Putamen (tissue), 1 donor: ENCODE measurements around the gene PTRH2.

Experiments used
- DNase-seq: peaks from one replicate; pipeline ENCODE4 v3.0.0-alpha.2; 2016; ENCODE audit warnings: low spot score

The PTRH2 gene

DNA sequence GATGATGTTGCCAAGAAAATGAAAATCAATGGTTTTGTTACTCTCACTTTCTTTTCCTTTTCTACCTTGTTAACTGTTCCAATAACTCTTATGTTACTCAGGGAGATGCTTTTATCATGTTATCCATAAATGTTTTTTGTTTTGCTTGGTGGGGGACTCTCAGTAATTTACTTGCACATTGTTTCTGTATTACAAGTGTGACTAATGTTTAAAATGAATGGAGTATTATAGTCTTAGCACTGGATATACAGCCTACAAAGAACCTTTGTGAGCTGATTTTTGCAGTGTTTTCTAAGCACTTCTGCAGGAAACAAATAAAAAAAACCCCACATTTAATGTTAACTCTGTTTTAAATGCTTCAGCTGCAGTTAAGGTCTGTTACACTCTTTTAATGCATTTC, 12.3 kb upstream of the PTRH2 start:
- DNase-seq = peak; percentile 55

DNA sequence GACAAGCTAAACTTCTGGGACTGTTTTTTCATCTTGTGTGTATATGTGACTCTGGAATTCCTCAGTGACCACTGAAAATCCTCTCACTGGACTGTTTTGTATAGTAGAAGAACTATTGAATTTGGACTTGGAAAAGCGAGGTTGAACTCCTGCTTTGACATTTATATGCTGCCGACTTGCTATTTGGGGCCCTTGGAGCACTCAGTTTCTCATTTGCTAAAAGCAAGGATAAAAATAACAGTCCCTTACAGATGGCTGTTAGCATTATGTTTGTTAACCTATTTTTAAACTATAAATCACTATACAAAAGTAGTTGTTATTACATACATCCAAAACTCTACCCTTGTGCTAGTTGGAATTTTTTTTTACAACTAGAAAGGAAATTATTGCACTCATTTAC, 9.2 kb upstream of the PTRH2 start:
- no peak for DNase-seq

DNA sequence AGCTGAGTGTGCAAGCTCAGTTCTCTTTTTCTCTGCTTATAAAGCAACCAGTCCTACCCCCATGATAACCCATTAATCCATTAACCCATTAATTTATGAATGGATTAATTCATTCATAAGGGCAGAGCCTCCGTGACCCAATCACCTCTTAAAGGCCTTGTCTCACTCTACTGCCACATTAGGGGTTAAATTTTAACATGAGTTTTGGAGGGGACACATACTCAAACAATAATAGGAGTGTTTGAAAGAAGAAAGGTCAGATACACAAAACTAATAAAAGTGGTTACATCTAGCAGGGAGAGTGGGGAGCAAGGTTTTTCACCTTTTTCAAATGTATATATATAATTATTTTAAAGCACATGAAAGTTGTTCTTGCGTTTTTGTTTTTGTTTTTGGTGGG, 7.0 kb upstream of the PTRH2 start:
- no peak for DNase-seq

DNA sequence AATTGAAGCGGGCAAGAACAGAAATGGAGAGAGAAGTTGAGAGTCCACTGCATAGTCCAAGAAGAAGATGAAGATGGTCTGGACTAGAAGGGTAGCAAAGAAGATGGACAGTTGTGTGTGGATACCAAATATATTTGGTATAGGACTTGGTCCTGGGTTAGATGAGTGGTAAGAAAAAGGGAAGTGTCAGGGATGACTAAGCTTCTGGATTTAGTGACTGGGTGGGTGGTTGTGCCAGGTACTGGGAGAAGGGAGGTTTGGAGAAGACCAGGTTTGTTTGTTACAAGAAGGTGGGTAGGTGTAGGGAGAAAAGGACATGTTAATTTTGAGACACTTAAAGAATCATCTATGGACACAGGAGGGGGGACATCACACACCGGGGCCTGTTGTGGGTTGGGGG, 5.6 kb upstream of the PTRH2 start:
- DNase-seq = no peak

DNA sequence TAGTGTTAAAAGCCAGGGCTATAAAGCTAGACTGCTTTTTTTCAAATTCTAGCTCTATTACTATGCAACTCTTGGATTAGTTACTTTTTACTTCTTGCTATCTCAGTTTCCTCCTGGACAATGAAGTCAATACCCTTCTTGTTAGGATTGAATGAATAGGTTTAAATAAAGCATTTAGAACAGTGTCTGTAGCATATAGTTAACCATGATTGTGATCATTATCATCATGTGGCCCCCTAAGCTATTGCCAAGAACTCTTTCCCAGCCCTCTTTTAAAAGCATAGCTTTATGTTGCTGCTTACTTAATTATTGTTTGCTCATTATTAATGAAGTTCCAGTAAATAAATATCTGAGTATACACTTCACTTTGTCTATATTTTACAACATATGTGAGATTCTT, 4.7 kb upstream of the PTRH2 start:
- DNase-seq = no peak

DNA sequence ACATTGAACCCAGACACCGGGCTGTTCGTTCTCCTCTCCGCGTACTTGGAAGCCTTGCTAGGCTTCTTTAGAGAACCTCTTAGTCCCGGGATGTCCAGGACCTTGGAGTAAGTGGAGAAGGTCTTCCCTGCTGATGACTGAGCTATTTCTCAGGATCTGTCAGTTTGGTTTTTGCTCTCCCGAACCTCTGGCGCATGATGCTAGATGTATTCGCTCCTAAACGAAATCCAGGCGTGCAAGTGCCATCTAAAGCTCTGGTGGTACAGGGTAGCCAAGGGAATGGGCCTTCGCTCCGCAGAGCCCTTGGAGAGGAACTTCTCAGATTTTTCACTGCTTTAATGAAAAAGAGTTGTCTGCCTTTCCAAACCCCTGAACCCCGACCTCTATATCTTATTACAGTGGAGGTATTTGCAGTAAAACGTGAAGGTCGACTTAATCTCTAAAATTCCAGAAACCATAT, 771 bp upstream of the PTRH2 start:
- DNase-seq = no peak

DNA sequence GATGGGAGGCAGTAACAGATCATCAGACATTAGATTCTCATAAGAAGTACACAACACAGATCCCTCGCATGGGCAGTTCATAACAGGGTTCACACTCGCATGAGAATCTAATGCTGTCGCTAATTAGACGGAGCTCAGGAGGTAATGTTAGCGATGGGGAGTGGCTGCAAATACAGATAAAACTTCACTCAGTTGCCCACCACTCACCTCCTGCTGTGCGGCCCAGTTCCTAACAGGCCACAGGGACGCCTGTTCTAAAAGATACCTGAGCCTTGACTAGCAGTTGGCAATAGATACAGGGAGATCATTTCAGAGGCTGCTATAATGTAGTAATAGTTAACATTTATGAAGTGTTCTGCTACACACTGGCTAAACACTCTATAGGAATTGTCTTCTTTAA, 4.9 kb downstream of the PTRH2 start:
- no peak for DNase-seq

DNA sequence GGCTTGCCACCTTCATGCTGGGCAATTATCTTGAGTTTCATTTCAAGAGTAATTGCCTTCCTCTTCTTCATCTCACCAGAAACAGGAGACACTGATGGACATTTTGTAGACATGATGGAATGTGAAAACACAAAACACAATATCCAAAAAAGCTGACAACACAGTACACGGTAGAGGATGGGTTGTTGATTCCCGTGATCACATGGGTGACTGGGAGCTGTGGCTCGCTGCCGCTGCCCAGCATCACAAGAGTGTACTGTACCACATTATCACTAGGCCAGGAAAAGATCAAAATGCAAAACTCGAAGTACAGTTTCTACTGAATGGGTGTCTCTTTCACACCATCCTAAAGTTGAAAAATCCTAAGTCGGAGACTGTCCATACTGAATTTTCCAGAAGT, 7.4 kb downstream of the PTRH2 start:
- DNase-seq = no peak

DNA sequence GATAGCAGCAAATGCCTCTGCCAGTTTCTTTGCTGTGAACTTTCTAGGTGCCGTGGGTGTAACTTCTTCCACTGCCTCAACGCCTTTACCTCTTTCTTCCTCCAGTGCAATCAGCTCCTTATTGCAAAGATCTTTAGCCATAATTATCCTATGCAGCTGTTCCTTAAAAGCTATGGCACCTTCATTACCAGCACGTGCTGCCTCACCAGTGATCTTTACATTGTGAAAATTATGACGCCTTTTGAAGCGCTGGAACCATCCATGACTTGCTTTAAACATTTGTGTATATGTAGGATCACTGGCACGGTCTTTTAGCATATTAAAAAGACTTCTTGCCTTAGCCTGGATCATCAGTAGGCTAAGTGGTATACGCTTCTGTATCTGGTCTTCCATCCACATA, 8.0 kb downstream of the PTRH2 start:
- no peak for DNase-seq

DNA sequence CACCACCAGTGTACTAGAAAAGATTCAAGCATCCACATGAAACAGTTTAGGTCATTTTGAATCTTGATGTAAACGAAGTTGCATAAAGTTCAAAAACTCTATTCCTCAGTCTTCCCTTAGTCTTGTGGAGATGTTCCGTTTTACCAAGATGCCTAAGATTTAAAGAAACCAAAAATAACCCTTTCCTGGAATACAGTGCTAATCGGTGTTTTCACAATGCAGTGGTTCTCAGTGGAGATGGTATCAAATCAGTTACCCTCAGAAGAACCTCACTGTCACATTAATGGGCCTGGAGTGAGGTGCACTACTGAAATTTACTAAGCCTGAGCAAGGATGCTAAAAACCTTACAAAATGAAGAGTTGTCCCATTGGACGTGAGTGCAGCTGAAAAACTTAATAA, 9.1 kb downstream of the PTRH2 start:
- no peak for DNase-seq

DNA sequence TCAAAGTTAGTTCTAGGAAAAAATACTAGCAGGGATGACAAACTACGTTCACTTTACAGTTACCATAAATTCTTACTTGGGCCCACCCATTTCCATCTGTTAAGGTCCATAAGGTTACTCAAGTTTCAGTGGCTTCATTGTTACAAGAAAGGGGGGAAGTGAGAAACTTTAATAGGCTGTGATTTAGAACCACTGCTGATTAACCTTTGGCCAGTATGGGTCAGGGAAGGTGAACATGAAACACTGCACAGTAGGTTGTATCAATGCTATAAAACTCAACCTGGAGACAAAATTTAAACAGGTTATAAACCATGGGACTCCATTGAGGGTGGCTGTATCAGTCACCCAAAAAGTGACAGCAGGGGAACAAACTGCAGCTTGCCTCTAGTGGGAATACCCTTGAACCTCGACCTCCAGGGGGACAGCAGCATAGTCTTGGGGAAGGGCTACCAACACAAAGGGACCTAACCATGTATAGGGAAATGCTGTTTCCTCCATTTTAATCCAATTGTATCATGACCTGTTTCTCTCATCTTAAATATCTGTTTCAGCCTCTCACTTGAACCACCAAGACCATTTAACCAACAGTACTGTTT, 10.4 kb downstream of the PTRH2 start:
- DNase-seq = no peak

DNA sequence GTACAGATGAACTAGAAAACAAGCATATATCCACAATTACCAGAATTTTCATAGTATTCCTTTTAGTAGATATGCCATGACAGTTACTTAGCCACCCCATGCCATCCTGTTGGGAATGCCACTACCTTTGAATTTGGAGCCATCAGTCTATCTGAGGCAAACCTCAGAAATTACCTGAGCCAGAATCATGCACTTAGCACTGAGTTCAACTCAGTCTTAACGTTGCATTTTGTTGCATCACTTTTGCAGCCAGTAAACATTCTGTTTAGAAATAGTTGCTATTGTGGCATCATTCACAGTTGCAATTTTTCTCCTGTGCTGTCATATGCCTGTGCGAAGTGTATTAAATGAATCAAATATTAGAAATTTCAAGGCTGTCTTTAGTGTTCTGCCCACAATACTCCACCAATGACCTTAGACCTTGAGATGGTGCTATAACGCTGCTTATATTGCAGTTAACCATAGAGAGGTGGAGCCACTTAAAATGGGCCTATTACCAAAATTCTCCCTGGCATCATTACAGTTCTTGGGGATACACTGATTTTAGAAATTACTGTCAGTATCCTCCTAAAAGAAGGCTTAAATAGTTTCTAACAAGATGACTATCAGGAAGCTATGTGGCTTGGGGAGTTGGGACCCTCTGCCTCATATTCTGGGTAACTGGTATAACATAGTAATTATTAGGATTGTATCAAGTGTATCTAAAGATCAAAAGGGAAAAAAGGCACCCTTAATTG, 11.1 kb downstream of the PTRH2 start:
- DNase-seq = no peak

DNA sequence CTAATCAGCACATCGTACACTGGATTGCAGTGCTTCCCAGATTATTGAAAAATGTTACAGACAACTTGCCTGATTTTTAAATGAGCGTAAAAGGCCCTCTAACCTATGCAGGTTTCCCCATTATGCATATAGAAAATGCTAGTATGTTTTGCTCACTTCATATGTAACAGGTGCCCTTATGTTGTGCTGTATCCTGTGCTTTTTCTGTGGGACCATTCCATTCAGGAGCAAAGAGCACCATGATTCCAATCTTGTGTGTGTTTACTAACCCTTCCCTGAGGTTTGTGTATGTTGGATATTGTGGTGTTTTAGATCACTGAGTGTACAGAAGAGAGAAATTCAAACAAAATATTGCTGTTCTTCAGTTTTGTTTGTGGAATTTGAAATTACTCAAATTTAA, 12.9 kb downstream of the PTRH2 start:
- no peak for DNase-seq

DNA sequence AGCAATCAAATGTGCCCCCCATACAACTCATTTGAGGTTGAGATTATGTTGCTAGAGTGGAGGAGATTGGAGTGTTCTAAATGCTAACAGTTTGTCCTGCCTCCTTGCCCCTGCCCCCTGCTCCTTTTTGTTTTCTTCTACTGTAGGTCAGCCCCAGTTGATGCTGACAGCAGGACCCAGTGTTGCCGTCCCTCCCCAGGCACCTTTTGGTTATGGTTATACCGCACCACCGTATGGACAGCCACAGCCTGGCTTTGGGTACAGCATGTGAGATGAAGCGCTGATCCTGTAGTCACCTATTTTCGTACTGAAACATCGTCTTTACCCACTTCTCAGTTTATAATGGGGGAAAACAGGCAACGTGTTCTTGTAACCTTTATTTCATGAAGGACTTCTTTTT, 13.6 kb downstream of the PTRH2 start:
- DNase-seq = no peak

DNA sequence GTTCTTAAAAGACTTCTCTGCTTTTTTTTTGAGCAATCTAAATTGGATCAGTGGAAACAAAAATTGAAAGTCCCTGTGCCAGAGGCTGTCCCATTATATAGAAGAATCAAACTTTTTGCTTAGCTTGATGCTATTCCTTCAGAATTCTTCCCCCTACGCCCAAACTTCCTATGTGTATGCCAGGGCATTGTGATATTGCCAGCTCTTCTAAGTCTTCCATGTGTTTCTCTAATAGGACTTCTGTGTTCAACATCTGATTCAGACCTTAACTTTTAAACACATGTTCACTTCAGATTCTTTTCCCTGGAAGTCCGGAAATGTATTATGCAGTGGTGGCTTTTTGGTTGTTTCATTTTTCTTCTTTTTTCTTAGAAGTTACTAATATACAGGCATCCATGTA, 18.7 kb downstream of the PTRH2 start:
- no peak for DNase-seq

DNA sequence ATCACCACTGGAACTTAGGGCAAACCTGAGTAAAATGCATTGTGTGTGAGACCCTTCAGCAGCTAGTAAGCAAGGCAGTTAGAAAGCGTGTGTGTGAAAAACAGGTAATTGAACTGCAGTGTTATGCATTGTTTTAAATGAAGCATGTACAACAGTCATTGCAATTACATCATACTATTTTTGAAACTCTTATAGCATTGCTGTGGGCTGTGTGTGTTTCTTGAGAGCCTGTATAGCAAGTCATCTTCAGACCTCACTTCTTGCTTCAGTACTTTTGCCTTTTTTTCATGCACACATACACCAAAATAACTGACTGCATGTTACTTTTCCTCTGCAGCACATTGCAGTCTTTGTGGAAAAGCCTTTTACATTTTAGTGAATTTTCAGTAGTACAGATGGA, 19.2 kb downstream of the PTRH2 start:
- no peak for DNase-seq

DNA sequence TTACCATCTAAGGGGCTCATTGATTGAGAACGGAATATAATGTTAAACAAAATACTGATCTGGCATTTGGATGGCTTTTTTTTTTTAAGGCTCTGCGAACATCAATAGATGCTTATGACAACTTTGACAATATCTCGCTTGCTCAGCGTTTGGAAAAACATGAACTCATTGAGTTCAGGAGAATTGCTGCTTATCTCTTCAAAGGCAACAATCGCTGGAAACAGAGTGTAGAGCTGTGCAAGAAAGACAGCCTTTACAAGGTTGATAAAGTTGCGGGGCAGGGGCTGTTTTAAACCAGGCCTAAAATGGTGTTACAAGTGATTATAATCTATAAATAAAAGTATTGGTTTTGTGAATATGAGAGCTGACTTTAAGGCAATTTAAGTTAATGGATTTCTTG, 22.3 kb downstream of the PTRH2 start:
- DNase-seq = no peak

DNA sequence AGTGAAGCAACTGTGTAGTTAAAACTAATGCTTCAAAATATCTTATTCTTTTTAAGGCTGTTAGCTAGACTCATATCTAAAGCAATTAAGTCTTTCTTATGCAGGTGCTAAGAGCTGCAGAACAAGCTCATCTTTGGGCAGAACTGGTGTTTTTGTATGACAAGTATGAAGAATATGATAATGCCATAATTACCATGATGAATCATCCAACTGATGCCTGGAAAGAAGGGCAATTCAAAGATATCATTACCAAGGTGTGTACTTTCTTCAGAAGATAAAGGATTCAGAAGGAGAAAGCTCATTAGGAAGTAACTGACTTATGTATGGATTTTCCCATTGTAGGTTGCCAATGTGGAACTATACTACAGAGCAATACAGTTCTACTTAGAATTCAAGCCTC, 23.9 kb downstream of the PTRH2 start:
- peak; percentile 62 for DNase-seq

DNA sequence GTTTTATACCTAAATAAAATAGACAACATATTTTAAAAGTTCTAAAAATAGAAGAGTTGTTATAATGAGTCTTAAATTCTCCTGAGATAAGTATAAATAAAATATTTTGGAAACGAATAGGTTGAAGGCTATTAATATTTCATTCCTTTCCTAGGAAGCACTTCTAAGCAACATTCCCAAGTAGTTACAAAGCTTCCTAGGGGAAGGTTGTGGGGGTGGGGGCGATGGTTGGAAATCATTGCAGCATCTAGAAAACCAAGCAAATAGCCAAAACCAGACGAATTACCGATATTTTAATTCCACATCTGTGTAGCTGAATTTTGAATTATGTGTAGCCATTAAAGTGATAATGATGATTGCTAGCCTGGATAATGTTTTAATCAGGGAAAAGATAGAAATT, 26.9 kb downstream of the PTRH2 start:
- DNase-seq = no peak

DNA sequence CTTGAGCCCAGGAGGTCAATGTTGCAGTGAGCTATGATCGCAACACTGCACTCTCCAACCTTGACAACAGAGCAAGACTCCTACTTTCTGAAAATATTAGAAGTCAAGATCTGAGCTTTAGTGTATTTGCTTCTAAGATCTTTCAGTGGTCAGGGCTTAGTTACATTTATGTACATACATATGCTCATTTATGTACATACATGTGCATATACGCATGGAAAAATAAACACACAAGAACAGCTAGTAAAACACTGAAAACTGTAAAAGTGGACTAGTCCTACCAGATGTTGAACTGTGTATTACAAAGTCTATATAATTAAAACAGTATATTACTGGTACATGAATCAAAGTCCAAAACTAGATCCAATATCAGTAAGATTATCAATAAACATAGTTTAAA, 28.3 kb downstream of the PTRH2 start:
- no peak for DNase-seq

DNA sequence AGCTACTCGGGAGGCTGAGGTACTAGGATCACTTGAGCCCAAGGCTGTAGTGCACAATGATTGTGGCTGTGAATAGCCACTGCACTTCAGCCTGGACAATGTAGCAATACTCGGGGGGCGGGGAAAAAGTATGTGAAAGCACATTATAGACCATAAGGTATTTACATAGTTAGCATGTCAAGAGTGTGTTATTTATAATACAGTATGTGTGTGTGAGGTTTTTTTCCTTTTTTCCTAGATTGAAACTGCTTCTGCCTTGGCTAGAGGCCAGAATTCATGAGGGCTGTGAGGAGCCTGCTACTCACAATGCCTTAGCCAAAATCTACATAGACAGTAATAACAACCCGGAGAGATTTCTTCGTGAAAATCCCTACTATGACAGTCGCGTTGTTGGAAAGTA, 30.5 kb downstream of the PTRH2 start:
- no peak for DNase-seq

DNA sequence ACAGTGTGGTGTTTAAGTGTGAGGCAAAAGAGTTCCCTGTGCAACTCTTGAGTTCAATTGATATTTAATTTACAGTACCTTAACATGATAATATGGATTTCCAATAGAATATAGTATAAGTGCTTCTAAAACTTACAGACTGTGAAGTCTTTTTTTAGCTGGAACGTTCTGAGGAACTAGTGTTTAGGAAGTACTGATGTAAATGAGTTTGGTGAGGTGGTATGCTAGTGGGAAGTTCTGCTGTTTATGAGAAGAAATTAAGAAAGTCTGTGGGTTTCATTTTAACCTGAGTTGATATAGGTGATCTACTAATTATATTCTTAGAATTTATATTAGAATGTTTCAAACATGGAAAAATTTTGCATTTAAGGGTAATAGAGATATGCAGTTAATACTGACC, 32.0 kb downstream of the PTRH2 start:
- DNase-seq = no peak

DNA sequence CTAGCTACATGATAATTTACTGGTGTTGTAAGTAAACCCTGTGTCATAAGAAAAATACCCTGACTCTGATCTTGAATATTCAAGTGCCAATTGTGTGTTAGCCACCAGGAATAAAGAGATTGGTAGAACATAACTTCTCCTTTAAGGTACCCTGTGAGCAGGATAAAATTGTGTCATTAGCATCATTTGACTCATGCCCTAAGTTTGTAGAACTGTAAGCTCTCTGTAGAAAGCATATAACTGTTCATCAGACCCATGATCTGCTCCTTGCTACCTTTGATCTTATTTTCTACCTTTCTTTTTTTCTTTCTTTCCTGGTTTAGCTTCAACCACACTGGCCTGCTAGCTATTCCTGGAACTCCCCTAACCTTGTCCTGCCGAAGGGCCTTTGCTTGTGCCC, 35.8 kb downstream of the PTRH2 start:
- no peak for DNase-seq

DNA sequence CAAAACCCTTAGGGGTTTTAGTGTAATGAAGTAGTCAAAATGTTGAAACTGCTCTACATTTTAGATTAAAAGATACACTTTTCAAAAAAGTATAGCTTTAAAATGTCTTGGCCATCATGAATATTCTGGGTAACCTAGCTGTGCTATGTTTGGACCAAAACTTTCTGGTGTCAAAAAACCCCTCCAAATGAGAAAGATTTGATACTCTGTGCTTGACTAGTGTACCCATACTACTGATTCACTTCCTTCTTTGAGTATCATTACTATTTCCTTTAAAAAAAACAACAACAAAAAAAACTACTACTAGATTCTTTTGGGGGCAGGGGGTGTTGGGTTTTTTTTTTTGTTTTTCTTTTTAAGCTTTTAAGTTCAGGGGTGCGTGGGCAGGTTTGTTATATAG, 37.3 kb downstream of the PTRH2 start:
- no peak for DNase-seq
